HepG2 (cell line): ENCODE results near the gene TTLL1. TPM values are rescaled to one million over a fixed set of nuclear protein-coding genes. Genes with fewer than 3 reads are reported as not detected.

Experiments used
- MLLT10 ChIP-seq: sonication (generic); formaldehyde crosslinking; IDR thresholded peaks from 2 replicates; pipeline ENCODE4 v1.4.0; 2020; ENCODE audit warnings: missing genetic modification reagents
- MXD4 ChIP-seq: IDR thresholded peaks from 2 replicates; pipeline ENCODE4 v1.6.1; 2016; ENCODE audit warnings: mild to moderate bottlenecking, missing biosample characterization, missing genetic modification reagents
- NBN ChIP-seq: fragments of 450-650 bp; conservative IDR thresholded peaks from 2 replicates; pipeline ENCODE4 v1.6.1; 2017
- TOE1 ChIP-seq: sonication (generic); formaldehyde crosslinking; IDR thresholded peaks from 2 replicates; pipeline ENCODE4 v1.4.0; 2020; ENCODE audit warnings: mild to moderate bottlenecking, missing genetic modification reagents
- ZNF207 ChIP-seq: fragments of 450-650 bp; IDR thresholded peaks from 2 replicates; pipeline ENCODE4 v1.6.1; 2016; ENCODE audit warnings: antibody characterized with exemption, borderline replicate concordance
- ZNF296 ChIP-seq: sonication (generic); formaldehyde crosslinking; conservative IDR thresholded peaks from 2 replicates; pipeline ENCODE4 v1.5.0; 2020; ENCODE audit warnings: mild to moderate bottlenecking, missing genetic modification reagents
- ZNF367 ChIP-seq: sonication (generic); formaldehyde crosslinking; IDR thresholded peaks from 2 replicates; pipeline ENCODE4 v1.4.0; 2020; ENCODE audit warnings: missing genetic modification reagents, borderline replicate concordance
- ZNF720 ChIP-seq: sonication (generic); formaldehyde crosslinking; IDR thresholded peaks from 2 replicates; pipeline ENCODE4 v1.4.0; 2020; ENCODE audit warnings: missing genetic modification reagents
- ZNF776 ChIP-seq: sonication (generic); formaldehyde crosslinking; IDR thresholded peaks from 2 replicates; pipeline ENCODE4 v1.4.0; 2020; ENCODE audit warnings: mild to moderate bottlenecking, missing genetic modification reagents
- polyA plus RNA-seq, 8 experiments: library from polyadenylated mRNA; depleted of rRNA in 3 of 8; stranded (reverse) in 7 of 8; unstranded in 1 of 8; fragments of >200 nt; fragmentation: Illumina TruSeq in 4 of 8; extraction: Trizol in 4 of 8; gene quantifications; 2 replicates each; pipeline versions ENCODE4 v1.2.1 to v1.2.3, GENCODE V29; 2011 to 2016; ENCODE audit warnings: low read depth in 4 of 8, missing spikeins in 1 of 8, mixed read lengths in 1 of 8; ENCODE audit not compliant: insufficient read depth in 1 of 8
- total RNA-seq, 5 experiments: library from RNA; depleted of rRNA; stranded (reverse); fragments of >200 nt; fragmentation: Illumina TruSeq; extraction: Trizol; gene quantifications; 2 replicates each; pipeline ENCODE4 v1.2.3, GENCODE V29; 2016; ENCODE audit warnings: low read depth in 1 of 5
- TF ChIP-seq, protein P1 (sequence below): fragments of 450-650 bp; IDR thresholded peaks from 2 replicates; pipeline ENCODE4 v1.6.1; 2016
- TF ChIP-seq, protein P2 (sequence below): sonication (generic); formaldehyde crosslinking; IDR thresholded peaks from 2 replicates; pipeline ENCODE4 v1.4.0; 2020; ENCODE audit warnings: missing genetic modification reagents, borderline replicate concordance
- TF ChIP-seq, protein P3 (sequence below): sonication (generic); formaldehyde crosslinking; IDR thresholded peaks from 2 replicates; pipeline ENCODE4 v1.4.0; 2020; ENCODE audit warnings: missing genetic modification reagents
- TF ChIP-seq, protein P4 (sequence below): sonication (generic); formaldehyde crosslinking; IDR thresholded peaks from 2 replicates; pipeline ENCODE4 v1.5.1; 2020; ENCODE audit warnings: missing genetic modification reagents, mild to moderate bottlenecking, borderline replicate concordance

Gene TTLL1
- total and polyA plus RNA-seq, 2 of the 13 experiments (the other 11 are each of a cell fraction or from before 2014, with no cell fraction given): 1.6 to 5.3 TPM

DNA sequence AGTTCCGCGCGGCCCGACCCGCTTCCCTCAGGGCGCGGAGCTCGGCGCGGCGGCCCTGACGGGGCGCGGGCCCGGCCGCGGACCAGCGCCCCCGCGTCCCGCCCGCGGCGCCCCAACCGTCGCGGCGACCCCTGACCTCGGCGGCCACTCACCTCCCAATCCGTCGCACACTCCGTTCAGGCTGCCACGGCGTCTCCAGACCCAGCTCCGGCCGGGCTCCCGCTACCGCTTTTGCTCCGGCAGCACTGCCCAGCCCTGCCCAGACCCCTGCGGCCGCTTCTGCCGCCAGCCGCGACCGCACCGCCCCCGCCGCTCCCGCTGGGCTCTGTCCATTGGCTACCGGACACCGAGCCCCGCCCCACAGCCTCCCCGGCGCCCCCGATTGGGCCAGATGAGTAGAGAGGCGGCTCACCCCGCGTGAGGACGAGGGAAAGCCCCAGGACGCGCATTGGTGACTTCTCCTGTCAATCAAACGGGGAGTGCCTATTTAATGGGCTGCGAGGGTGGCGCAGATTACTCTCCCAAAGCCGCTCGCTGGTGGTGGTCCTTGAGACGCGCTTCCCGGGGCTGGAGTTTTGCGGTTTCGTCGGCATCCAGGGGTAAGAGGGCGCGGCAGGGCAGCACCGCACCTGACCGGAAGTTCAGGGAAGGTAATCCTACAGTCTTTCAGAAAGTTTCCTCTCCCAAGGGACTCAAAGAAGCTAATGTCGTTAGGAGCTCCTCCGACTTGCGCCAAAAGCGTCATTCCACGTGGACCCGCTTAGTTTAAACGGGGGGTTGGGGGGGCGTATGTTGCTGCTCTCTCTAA, 74.1 kb downstream of the TTLL1 start, which contains the start of gene PACSIN2 (continued):
- TF ChIP-seq, protein P1, sequence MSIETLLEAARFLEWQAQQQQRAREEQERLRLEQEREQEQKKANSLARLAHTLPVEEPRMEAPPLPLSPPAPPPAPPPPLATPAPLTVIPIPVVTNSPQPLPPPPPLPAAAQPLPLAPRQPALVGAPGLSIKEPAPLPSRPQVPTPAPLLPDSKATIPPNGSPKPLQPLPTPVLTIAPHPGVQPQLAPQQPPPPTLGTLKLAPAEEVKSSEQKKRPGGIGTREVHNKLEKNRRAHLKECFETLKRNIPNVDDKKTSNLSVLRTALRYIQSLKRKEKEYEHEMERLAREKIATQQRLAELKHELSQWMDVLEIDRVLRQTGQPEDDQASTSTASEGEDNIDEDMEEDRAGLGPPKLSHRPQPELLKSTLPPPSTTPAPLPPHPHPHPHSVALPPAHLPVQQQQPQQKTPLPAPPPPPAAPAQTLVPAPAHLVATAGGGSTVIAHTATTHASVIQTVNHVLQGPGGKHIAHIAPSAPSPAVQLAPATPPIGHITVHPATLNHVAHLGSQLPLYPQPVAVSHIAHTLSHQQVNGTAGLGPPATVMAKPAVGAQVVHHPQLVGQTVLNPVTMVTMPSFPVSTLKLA: no peak
- TF ChIP-seq, protein P2, sequence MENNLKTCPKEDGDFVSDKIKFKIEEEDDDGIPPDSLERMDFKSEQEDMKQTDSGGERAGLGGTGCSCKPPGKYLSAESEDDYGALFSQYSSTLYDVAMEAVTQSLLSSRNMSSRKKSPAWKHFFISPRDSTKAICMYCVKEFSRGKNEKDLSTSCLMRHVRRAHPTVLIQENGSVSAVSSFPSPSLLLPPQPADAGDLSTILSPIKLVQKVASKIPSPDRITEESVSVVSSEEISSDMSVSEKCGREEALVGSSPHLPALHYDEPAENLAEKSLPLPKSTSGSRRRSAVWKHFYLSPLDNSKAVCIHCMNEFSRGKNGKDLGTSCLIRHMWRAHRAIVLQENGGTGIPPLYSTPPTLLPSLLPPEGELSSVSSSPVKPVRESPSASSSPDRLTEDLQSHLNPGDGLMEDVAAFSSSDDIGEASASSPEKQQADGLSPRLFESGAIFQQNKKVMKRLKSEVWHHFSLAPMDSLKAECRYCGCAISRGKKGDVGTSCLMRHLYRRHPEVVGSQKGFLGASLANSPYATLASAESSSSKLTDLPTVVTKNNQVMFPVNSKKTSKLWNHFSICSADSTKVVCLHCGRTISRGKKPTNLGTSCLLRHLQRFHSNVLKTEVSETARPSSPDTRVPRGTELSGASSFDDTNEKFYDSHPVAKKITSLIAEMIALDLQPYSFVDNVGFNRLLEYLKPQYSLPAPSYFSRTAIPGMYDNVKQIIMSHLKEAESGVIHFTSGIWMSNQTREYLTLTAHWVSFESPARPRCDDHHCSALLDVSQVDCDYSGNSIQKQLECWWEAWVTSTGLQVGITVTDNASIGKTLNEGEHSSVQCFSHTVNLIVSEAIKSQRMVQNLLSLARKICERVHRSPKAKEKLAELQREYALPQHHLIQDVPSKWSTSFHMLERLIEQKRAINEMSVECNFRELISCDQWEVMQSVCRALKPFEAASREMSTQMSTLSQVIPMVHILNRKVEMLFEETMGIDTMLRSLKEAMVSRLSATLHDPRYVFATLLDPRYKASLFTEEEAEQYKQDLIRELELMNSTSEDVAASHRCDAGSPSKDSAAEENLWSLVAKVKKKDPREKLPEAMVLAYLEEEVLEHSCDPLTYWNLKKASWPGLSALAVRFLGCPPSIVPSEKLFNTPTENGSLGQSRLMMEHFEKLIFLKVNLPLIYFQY: no peak; the same call in 1 of the 2 replicates
- TF ChIP-seq, protein P3, sequence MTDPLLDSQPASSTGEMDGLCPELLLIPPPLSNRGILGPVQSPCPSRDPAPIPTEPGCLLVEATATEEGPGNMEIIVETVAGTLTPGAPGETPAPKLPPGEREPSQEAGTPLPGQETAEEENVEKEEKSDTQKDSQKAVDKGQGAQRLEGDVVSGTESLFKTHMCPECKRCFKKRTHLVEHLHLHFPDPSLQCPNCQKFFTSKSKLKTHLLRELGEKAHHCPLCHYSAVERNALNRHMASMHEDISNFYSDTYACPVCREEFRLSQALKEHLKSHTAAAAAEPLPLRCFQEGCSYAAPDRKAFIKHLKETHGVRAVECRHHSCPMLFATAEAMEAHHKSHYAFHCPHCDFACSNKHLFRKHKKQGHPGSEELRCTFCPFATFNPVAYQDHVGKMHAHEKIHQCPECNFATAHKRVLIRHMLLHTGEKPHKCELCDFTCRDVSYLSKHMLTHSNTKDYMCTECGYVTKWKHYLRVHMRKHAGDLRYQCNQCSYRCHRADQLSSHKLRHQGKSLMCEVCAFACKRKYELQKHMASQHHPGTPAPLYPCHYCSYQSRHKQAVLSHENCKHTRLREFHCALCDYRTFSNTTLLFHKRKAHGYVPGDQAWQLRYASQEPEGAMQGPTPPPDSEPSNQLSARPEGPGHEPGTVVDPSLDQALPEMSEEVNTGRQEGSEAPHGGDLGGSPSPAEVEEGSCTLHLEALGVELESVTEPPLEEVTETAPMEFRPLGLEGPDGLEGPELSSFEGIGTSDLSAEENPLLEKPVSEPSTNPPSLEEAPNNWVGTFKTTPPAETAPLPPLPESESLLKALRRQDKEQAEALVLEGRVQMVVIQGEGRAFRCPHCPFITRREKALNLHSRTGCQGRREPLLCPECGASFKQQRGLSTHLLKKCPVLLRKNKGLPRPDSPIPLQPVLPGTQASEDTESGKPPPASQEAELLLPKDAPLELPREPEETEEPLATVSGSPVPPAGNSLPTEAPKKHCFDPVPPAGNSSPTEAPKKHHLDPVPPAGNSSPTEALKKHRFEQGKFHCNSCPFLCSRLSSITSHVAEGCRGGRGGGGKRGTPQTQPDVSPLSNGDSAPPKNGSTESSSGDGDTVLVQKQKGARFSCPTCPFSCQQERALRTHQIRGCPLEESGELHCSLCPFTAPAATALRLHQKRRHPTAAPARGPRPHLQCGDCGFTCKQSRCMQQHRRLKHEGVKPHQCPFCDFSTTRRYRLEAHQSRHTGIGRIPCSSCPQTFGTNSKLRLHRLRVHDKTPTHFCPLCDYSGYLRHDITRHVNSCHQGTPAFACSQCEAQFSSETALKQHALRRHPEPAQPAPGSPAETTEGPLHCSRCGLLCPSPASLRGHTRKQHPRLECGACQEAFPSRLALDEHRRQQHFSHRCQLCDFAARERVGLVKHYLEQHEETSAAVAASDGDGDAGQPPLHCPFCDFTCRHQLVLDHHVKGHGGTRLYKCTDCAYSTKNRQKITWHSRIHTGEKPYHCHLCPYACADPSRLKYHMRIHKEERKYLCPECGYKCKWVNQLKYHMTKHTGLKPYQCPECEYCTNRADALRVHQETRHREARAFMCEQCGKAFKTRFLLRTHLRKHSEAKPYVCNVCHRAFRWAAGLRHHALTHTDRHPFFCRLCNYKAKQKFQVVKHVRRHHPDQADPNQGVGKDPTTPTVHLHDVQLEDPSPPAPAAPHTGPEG (CRISPR knock-in tag): peak; percentile 49; the same call in 1 of the 2 replicates
- TF ChIP-seq ZNF776 (CRISPR knock-in tag) (no peak), ZNF207 (no peak), MXD4 (CRISPR knock-in tag) (peak; percentile 47; the same call in 1 of the 2 replicates), ZNF296 (CRISPR knock-in tag) (no peak), TOE1 (CRISPR knock-in tag) (no peak), ZNF367 (CRISPR knock-in tag) (no peak), NBN (no peak), ZNF720 (CRISPR knock-in tag) (no peak), MLLT10 (CRISPR knock-in tag) (no peak)
- TF ChIP-seq, protein P4, sequence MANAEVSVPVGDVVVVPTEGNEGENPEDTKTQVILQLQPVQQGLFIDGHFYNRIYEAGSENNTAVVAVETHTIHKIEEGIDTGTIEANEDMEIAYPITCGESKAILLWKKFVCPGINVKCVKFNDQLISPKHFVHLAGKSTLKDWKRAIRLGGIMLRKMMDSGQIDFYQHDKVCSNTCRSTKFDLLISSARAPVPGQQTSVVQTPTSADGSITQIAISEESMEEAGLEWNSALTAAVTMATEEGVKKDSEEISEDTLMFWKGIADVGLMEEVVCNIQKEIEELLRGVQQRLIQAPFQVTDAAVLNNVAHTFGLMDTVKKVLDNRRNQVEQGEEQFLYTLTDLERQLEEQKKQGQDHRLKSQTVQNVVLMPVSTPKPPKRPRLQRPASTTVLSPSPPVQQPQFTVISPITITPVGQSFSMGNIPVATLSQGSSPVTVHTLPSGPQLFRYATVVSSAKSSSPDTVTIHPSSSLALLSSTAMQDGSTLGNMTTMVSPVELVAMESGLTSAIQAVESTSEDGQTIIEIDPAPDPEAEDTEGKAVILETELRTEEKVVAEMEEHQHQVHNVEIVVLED (CRISPR knock-in tag): peak; percentile 45; the same call in 1 of the 2 replicates
